ENCODE measurements around the gene MAST4.
"Not testable (repeated sequence)": the region's sequence is repeated elsewhere in the genome, so short reads cannot be mapped to it uniquely, and the experiment has no call there.

The MAST4 gene

GRCh38 chr5:66694036-66694435 lies 97.8 kb downstream of the MAST4 start:
- Histone ChIP-seq H3K4me3 (ENCODE audit: low read length) (no peak overlapping the region), H3K4me2 (ENCODE audit: low read length) (no peak overlapping the region), H3K27ac (ENCODE audit: low read depth, low read length) (no peak overlapping the region), H3K9me2 (replicated peaks; ENCODE audit: control insufficient read depth, low read length) (no peaks in the 10 kb centered on the region), H3K36me3 (ENCODE audit: control insufficient read depth, low read length) (no peaks in the 10 kb centered on the region), H3F3A (ENCODE audit: control insufficient read depth, insufficient read depth) (no peaks in the 10 kb centered on the region), H3K27me3 (ENCODE audit: control insufficient read depth, low read length) (peaks cover 2% of the 10 kb centered on the region; the same call in 1 of the 2 replicates), H3K9me3 (ENCODE audit: control insufficient read depth, insufficient read depth, low read length) (no peaks in the 10 kb centered on the region), H3K79me2 (ENCODE audit: control insufficient read depth, low read length) (no peaks in the 10 kb centered on the region), H4K20me1 (ENCODE audit: control insufficient read depth, insufficient read depth, low read depth, low read length) (no peaks in the 10 kb centered on the region), H3K4me1 (ENCODE audit: control insufficient read depth, low read length) (no peaks in the 10 kb centered on the region)
- TF ChIP-seq, protein P1, sequence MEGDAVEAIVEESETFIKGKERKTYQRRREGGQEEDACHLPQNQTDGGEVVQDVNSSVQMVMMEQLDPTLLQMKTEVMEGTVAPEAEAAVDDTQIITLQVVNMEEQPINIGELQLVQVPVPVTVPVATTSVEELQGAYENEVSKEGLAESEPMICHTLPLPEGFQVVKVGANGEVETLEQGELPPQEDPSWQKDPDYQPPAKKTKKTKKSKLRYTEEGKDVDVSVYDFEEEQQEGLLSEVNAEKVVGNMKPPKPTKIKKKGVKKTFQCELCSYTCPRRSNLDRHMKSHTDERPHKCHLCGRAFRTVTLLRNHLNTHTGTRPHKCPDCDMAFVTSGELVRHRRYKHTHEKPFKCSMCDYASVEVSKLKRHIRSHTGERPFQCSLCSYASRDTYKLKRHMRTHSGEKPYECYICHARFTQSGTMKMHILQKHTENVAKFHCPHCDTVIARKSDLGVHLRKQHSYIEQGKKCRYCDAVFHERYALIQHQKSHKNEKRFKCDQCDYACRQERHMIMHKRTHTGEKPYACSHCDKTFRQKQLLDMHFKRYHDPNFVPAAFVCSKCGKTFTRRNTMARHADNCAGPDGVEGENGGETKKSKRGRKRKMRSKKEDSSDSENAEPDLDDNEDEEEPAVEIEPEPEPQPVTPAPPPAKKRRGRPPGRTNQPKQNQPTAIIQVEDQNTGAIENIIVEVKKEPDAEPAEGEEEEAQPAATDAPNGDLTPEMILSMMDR (IDR thresholded peaks at IDR 0.05; ENCODE audit: low read depth, low read length, poor library complexity, severe bottlenecking), result no peak
- TF ChIP-seq EZH2phosphoT487 (IDR thresholded peaks at IDR 0.05; ENCODE audit: borderline replicate concordance, low read length), result no peak

DNA sequence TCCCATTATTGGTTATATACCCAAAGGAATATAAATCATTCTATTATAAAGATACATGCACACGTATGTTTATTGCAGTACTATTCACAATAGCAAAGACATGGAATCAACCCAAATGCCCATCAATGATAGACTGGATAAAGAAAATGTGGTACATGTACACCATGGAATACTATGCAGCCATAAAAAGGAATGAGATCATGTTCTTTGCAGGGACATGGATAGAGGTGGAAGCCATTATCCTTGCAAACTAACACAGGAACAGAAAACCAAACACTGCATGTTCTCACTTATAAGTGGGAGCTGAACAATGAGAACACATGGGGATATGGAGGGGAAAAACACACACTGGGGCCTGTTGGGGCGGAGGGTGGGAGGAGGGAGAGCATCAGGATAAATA lies 99.6 kb downstream of the MAST4 start:
- H3K9me2 ChIP-seq (replicated peaks; ENCODE audit: control insufficient read depth, low read length); H3K9me3 ChIP-seq (ENCODE audit: control insufficient read depth, insufficient read depth, low read length); H3K4me1 ChIP-seq (ENCODE audit: control insufficient read depth, low read length); H3K4me2 ChIP-seq (ENCODE audit: low read length); H3K79me2 ChIP-seq (ENCODE audit: control insufficient read depth, low read length); H3K4me3 ChIP-seq (ENCODE audit: low read length); H3K27me3 ChIP-seq (ENCODE audit: control insufficient read depth, low read length); H4K20me1 ChIP-seq (ENCODE audit: control insufficient read depth, insufficient read depth, low read depth, low read length); H3F3A ChIP-seq (ENCODE audit: control insufficient read depth, insufficient read depth); H3K36me3 ChIP-seq (ENCODE audit: control insufficient read depth, low read length); H3K27ac ChIP-seq (ENCODE audit: low read depth, low read length): not testable (repeated sequence)

DNA sequence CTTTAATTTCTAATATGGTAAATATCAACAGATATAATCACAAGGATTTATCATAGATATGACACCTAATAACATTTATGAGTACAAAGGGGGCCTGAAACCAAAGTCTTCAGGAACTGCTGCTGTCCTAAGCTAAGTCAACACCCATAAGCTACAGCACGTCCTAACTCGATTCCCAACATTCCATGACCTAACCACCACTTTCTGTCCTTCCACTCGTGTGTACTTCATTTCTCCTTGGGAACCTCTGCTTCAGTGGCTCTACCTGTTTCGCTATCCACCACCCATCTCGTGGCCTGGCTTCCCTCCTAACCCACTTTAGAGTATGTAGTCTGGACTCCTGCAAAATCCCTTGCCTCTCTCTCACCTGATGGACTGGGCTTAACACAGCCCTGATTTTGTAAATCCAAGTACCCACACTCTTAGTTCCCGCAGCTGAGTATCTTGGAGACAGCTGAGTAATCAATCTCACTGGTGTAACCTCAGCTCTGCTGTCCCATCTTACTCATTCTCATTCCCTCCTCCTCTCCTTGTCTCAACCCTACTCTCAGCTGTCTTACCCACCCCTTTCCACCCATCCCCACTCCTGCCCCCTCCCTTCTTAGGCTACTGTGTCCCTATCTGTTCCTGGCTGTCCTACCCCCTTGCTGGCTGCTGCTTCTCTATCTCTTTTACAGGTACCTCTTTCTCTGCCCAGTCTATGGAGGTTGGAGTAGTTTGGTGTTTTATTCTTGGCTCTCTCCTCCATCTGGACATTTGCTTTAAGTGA lies 101.8 kb downstream of the MAST4 start:
- no peaks in the 10 kb centered on the region for H3K9me3 ChIP-seq (ENCODE audit: control insufficient read depth, insufficient read depth, low read length)
- peaks cover 2% of the 10 kb centered on the region for H3K27me3 ChIP-seq (ENCODE audit: control insufficient read depth, low read length)
- H3K79me2 ChIP-seq (ENCODE audit: control insufficient read depth, low read length), result no peaks in the 10 kb centered on the region
- no peaks in the 10 kb centered on the region for H3K36me3 ChIP-seq (ENCODE audit: control insufficient read depth, low read length)
- H3K27ac ChIP-seq (ENCODE audit: low read depth, low read length), result no peak overlapping the region
- 0 out of 2 replicates have a peak, but pooled peaks cover 3% of the 10 kb centered on the region for H3K4me1 ChIP-seq (ENCODE audit: control insufficient read depth, low read length)
- H3F3A ChIP-seq (ENCODE audit: control insufficient read depth, insufficient read depth), result no peaks in the 10 kb centered on the region
- no peak overlapping the region for H3K4me2 ChIP-seq (ENCODE audit: low read length)
- H3K4me3 ChIP-seq (ENCODE audit: low read length), result no peak overlapping the region
- no peak for TF ChIP-seq EZH2phosphoT487 (IDR thresholded peaks at IDR 0.05; ENCODE audit: borderline replicate concordance, low read length)
- TF ChIP-seq, protein P1 (IDR thresholded peaks at IDR 0.05; ENCODE audit: low read depth, low read length, poor library complexity, severe bottlenecking), result no peak
- H4K20me1 ChIP-seq (ENCODE audit: control insufficient read depth, insufficient read depth, low read depth, low read length), result no peaks in the 10 kb centered on the region
- H3K9me2 ChIP-seq (replicated peaks; ENCODE audit: control insufficient read depth, low read length), result no peaks in the 10 kb centered on the region

GRCh38 chr5:66701244-66701643 lies 105.1 kb downstream of the MAST4 start:
- Histone ChIP-seq H3K27ac (ENCODE audit: low read depth, low read length) (no peak overlapping the region), H4K20me1 (ENCODE audit: control insufficient read depth, insufficient read depth, low read depth, low read length) (no peaks in the 10 kb centered on the region), H3K27me3 (ENCODE audit: control insufficient read depth, low read length) (peaks cover 2% of the 10 kb centered on the region), H3K9me3 (ENCODE audit: control insufficient read depth, insufficient read depth, low read length) (no peaks in the 10 kb centered on the region), H3K9me2 (replicated peaks; ENCODE audit: control insufficient read depth, low read length) (no peaks in the 10 kb centered on the region), H3K4me3 (ENCODE audit: low read length) (no peak overlapping the region), H3F3A (ENCODE audit: control insufficient read depth, insufficient read depth) (no peaks in the 10 kb centered on the region), H3K4me1 (ENCODE audit: control insufficient read depth, low read length) (peaks cover 15% of the 10 kb centered on the region), H3K36me3 (ENCODE audit: control insufficient read depth, low read length) (no peaks in the 10 kb centered on the region), H3K4me2 (ENCODE audit: low read length) (no peak overlapping the region), H3K79me2 (ENCODE audit: control insufficient read depth, low read length) (no peaks in the 10 kb centered on the region)
- TF ChIP-seq EZH2phosphoT487 (IDR thresholded peaks at IDR 0.05; ENCODE audit: borderline replicate concordance, low read length), result no peak
- TF ChIP-seq, protein P1 (IDR thresholded peaks at IDR 0.05; ENCODE audit: low read depth, low read length, poor library complexity, severe bottlenecking), result no peak

Measured in DOHH2 (cell line).